CD4-positive, CD25-positive, alpha-beta regulatory T cell (primary cell): Measurements from ENCODE around the gene ATXN2. TPM values are rescaled to one million over a fixed set of nuclear protein-coding genes. Genes with fewer than 3 reads are reported as not detected.

Experiments
- ATAC-seq, 2 donors: fragments of 150-1000 bp; cut with Tn5 transposase; one replicate each; pipeline ENCODE4 v1.10.0; 2021; ENCODE audit warnings: low read depth in 2 of 2, moderate number of reproducible peaks in 2 of 2, moderate library complexity in 1 of 2
- DNase-seq, 3 donors: peaks; one replicate each; pipeline versions ENCODE4 v3.0.0 to v3.0.0-alpha.2; 2012 to 2022; ENCODE audit warnings: mixed read lengths in 1 of 3
- H3K27ac ChIP-seq: one replicate; pipeline ENCODE4 v1.7.0; 2013; ENCODE audit warnings: mild to moderate bottlenecking, low read length; ENCODE audit not compliant: insufficient read depth, poor library complexity, severe bottlenecking
- H3K27me3 ChIP-seq: one replicate; pipeline ENCODE4 v1.7.0; 2013; ENCODE audit warnings: low read length; ENCODE audit not compliant: control insufficient read depth, insufficient read depth
- H3K36me3 ChIP-seq: one replicate; pipeline ENCODE4 v1.7.0; 2013; ENCODE audit warnings: mild to moderate bottlenecking, low read length, moderate library complexity; ENCODE audit not compliant: control insufficient read depth, insufficient read depth
- H3K4me1 ChIP-seq: 2 replicates; pipeline ENCODE4 v1.7.0; 2013; ENCODE audit warnings: mild to moderate bottlenecking, low read length; ENCODE audit not compliant: insufficient read depth, control insufficient read depth, poor library complexity, severe bottlenecking
- H3K4me3 ChIP-seq: one replicate; pipeline ENCODE4 v1.7.0; 2013; ENCODE audit warnings: low read depth, mild to moderate bottlenecking, low read length, moderate library complexity
- H3K9me3 ChIP-seq, 2 experiments: 1 replicate in 1 of 2; 2 replicates in 1 of 2; pipeline ENCODE4 v1.7.0; 2013; ENCODE audit warnings: low read length in 2 of 2, mild to moderate bottlenecking in 1 of 2, moderate library complexity in 1 of 2; ENCODE audit not compliant: control insufficient read depth in 2 of 2
- H3K27ac Mint-ChIP-seq, 3 donors: one replicate each; pipeline ENCODE4 v1.8.0; 2020 to 2022; ENCODE audit warnings: mild to moderate bottlenecking in 3 of 3, mixed read lengths in 3 of 3, moderate library complexity in 2 of 3
- H3K27me3 Mint-ChIP-seq: one replicate; pipeline ENCODE4 v1.8.0; 2022; ENCODE audit warnings: mild to moderate bottlenecking, mixed read lengths
- H3K36me3 Mint-ChIP-seq: one replicate; pipeline ENCODE4 v1.8.0; 2020; ENCODE audit warnings: mixed read lengths
- H3K4me1 Mint-ChIP-seq, 4 donors: one replicate each; pipeline ENCODE4 v1.8.0; 2020 to 2022; ENCODE audit warnings: mixed read lengths in 4 of 4, mild to moderate bottlenecking in 1 of 4
- H3K4me3 Mint-ChIP-seq, 4 donors: one replicate each; pipeline ENCODE4 v1.8.0; 2020 to 2022; ENCODE audit warnings: mild to moderate bottlenecking in 4 of 4, mixed read lengths in 4 of 4, moderate library complexity in 3 of 4
- H3K9me3 Mint-ChIP-seq, 7 donors: one replicate each; pipeline ENCODE4 v1.8.0; 2020 to 2022; ENCODE audit warnings: mixed read lengths in 7 of 7, mild to moderate bottlenecking in 3 of 7, moderate library complexity in 2 of 7
- polyA plus RNA-seq, 4 donors: library from polyadenylated mRNA; unstranded; fragments of 300-500 nt; fragmentation: Illumina TruSeq; gene quantifications; one replicate each; pipeline ENCODE4 v1.2.3, GENCODE V29; 2021
- total RNA-seq: library from RNA; stranded (reverse); gene quantifications from one replicate; pipeline ENCODE4 v1.2.3, GENCODE V29; 2022

The ATXN2 gene
- total RNA-seq = 43.1 TPM
- 10 to 100 TPM in 3 of 4 donors, 1 to 10 TPM in 1; 9.7 to 15.5 (median 14.3) TPM for polyA plus RNA-seq

GRCh38 chr12:111598637-111599452, at the start of gene ATXN2:
Gene ATXN2, minus strand, starts transcription at chr12:111599315. Its CDS starts 281 bp downstream, at chr12:111599034.
- peaks cover 20% of the 10 kb centered on the region for H3K27me3 Mint-ChIP-seq
- H3K4me3 ChIP-seq = peak within 1 kb of the TSS; percentile 81
- peak within 1 kb of the TSS; percentile 84 to 96 (median 93) for H3K27ac Mint-ChIP-seq
- no peaks in the 10 kb centered on the region for H3K27me3 ChIP-seq
- no peaks in the 10 kb centered on the region for H3K9me3 Mint-ChIP-seq
- ATAC-seq (peak; percentile 63 to 65), DNase-seq (peak in 2 of 3 donors; percentile 70 to 77)
- peaks cover 10 to 47% (median 34%) of the 10 kb centered on the region in 4 donors for H3K4me1 Mint-ChIP-seq
- peak within 1 kb of the TSS; percentile 94 to 97 (median 95) for H3K4me3 Mint-ChIP-seq
- H3K9me3 ChIP-seq = no peaks in the 10 kb centered on the region
- H3K36me3 Mint-ChIP-seq = no peaks in the 10 kb centered on the region
- H3K4me1 ChIP-seq = peaks cover 23% of the 10 kb centered on the region
- H3K36me3 ChIP-seq = no peaks in the 10 kb centered on the region
- H3K27ac ChIP-seq = peak within 1 kb of the TSS; percentile 73

DNA sequence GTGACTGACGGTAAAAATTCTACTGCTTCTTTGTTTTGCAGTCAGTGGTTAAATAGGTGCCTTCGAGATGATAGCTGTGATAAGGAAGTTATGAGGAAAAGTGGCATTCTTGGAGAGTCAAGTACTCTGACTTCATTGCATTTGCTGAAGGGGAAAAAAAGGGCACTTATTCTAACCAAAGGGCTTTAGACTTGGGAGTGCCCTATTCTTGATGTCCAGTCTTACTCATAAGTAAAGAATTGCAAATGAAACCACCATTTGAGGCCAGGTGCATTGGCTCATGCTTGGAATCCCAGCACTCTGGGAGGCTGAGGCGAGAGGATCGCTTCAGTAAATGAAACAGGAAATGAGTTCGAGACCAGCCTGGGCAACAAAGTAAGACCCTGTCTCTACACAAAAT, 46.3 kb upstream of the ATXN2 start:
- H3K27me3 Mint-ChIP-seq = no peaks in the 10 kb centered on the region
- H3K36me3 ChIP-seq = peaks cover 66% of the 10 kb centered on the region
- no peak overlapping the region for H3K4me3 ChIP-seq
- no peak for DNase-seq
- H3K4me3 Mint-ChIP-seq = no peak overlapping the region
- H3K27ac ChIP-seq = no peak overlapping the region
- ATAC-seq = no peak
- no peaks in the 10 kb centered on the region for H3K9me3 Mint-ChIP-seq
- no peaks in the 10 kb centered on the region for H3K4me1 Mint-ChIP-seq
- H3K9me3 ChIP-seq = no peaks in the 10 kb centered on the region
- no peaks in the 10 kb centered on the region for H3K4me1 ChIP-seq
- H3K27me3 ChIP-seq = no peaks in the 10 kb centered on the region
- peaks cover 38% of the 10 kb centered on the region for H3K36me3 Mint-ChIP-seq
- H3K27ac Mint-ChIP-seq = no peak overlapping the region

DNA sequence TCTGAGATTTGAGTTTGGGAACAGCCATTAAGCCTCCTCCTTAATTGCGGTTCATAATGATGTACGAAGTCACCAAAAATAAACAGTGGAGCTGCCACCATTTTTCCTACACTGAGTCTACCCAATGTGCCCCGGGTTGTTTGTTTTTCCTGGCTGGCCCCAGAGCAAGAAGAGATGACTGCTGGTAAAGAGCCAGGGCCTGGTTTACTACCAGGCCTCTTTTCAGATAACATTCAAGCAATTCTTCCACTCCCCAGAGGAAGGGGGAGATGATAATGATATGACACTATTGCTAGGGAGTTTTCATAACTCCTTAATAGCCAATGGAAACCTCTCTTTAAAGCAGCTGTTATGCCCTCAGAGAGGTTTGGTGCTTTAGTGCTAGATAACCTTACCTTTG, 44.3 kb upstream of the ATXN2 start:
- H3K4me1 ChIP-seq = no peaks in the 10 kb centered on the region
- ATAC-seq = no peak
- H3K27ac Mint-ChIP-seq = no peak overlapping the region
- no peaks in the 10 kb centered on the region for H3K9me3 Mint-ChIP-seq
- H3K4me3 ChIP-seq = no peak overlapping the region
- H3K27me3 Mint-ChIP-seq = no peaks in the 10 kb centered on the region
- H3K27me3 ChIP-seq = no peaks in the 10 kb centered on the region
- no peaks in the 10 kb centered on the region for H3K9me3 ChIP-seq
- no peak for DNase-seq
- peaks cover 33% of the 10 kb centered on the region for H3K36me3 Mint-ChIP-seq
- no peak overlapping the region for H3K4me3 Mint-ChIP-seq
- H3K36me3 ChIP-seq = peaks cover 53% of the 10 kb centered on the region
- H3K27ac ChIP-seq = no peak overlapping the region
- no peaks in the 10 kb centered on the region for H3K4me1 Mint-ChIP-seq

- Mint-ChIP-seq H3K9me3 (no peaks in the 10 kb centered on the region), H3K27ac (no peak overlapping the region), H3K36me3 (peaks cover 34% of the 10 kb centered on the region), H3K27me3 (no peaks in the 10 kb centered on the region), H3K4me3 (no peak overlapping the region), H3K4me1 (no peaks in the 10 kb centered on the region)
- Histone ChIP-seq H3K9me3 (no peaks in the 10 kb centered on the region), H3K27ac (no peak overlapping the region), H3K27me3 (no peaks in the 10 kb centered on the region), H3K36me3 (peaks cover 53% of the 10 kb centered on the region), H3K4me3 (no peak overlapping the region), H3K4me1 (no peaks in the 10 kb centered on the region)
- ATAC-seq (no peak), DNase-seq (no peak)
These were observed 43.7 kb upstream of the ATXN2 start for GRCh38 chr12:111642681-111643426.

- no peak overlapping the region for H3K4me3 ChIP-seq
- H3K9me3 Mint-ChIP-seq = no peaks in the 10 kb centered on the region
- no peaks in the 10 kb centered on the region for H3K4me1 ChIP-seq
- H3K27me3 Mint-ChIP-seq = no peaks in the 10 kb centered on the region
- DNase-seq = no peak
- H3K4me3 Mint-ChIP-seq = no peak overlapping the region
- no peak overlapping the region for H3K27ac Mint-ChIP-seq
- H3K9me3 ChIP-seq = no peaks in the 10 kb centered on the region
- no peaks in the 10 kb centered on the region for H3K27me3 ChIP-seq
- H3K4me1 Mint-ChIP-seq = no peaks in the 10 kb centered on the region
- no peak for ATAC-seq
- no peak overlapping the region for H3K27ac ChIP-seq
- peaks cover 33% of the 10 kb centered on the region for H3K36me3 ChIP-seq
- H3K36me3 Mint-ChIP-seq = peaks cover 19% of the 10 kb centered on the region
These were observed 41.4 kb upstream of the ATXN2 start for GRCh38 chr12:111640506-111640905.

DNA sequence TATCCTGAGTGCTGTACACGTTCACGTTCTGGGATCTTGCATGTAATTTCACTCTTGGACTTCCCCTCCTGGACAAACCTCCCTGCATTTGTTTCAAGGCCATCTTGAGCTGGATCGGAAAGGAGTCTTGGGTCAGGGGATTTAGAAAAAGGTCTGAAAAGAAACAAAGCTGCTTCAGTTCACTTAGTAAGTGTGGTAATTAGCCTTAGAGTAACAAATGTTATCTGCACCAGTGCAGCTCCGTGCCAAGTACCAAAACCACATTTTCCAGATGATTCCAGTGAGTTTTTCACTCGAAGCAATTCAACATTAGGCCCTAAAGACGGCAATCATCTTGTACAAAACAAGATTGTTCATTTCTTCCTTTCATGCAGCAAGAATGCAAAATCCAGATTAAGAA, 39.4 kb upstream of the ATXN2 start:
- Histone ChIP-seq H3K9me3 (no peaks in the 10 kb centered on the region), H3K36me3 (peaks cover 18% of the 10 kb centered on the region), H3K4me1 (no peaks in the 10 kb centered on the region), H3K4me3 (no peak overlapping the region), H3K27ac (no peak overlapping the region), H3K27me3 (no peaks in the 10 kb centered on the region)
- H3K4me1 Mint-ChIP-seq = no peaks in the 10 kb centered on the region
- ATAC-seq (no peak), DNase-seq (no peak)
- H3K4me3 Mint-ChIP-seq = no peak overlapping the region
- no peaks in the 10 kb centered on the region for H3K9me3 Mint-ChIP-seq
- peaks cover 14% of the 10 kb centered on the region for H3K36me3 Mint-ChIP-seq
- peak overlapping the region in 1 of 3 donors; percentile 47 for H3K27ac Mint-ChIP-seq
- no peaks in the 10 kb centered on the region for H3K27me3 Mint-ChIP-seq

- H3K27me3 Mint-ChIP-seq = no peaks in the 10 kb centered on the region
- H3K4me3 ChIP-seq = no peak overlapping the region
- no peak overlapping the region for H3K4me3 Mint-ChIP-seq
- ATAC-seq (no peak), DNase-seq (no peak)
- H3K27me3 ChIP-seq = no peaks in the 10 kb centered on the region
- H3K9me3 Mint-ChIP-seq = no peaks in the 10 kb centered on the region
- peaks cover 4% of the 10 kb centered on the region for H3K36me3 Mint-ChIP-seq
- peaks cover 2% of the 10 kb centered on the region for H3K36me3 ChIP-seq
- no peaks in the 10 kb centered on the region for H3K4me1 ChIP-seq
- H3K27ac ChIP-seq = no peak overlapping the region
- no peaks in the 10 kb centered on the region for H3K4me1 Mint-ChIP-seq
- H3K27ac Mint-ChIP-seq = peak overlapping the region in 1 of 3 donors; percentile 67
- H3K9me3 ChIP-seq = no peaks in the 10 kb centered on the region
These were observed 37.3 kb upstream of the ATXN2 start for GRCh38 chr12:111636209-111636945.
